ENCODE results near the gene ERFL. TPM values are rescaled to one million over a fixed set of nuclear protein-coding genes. Genes with fewer than 3 reads are reported as not detected.

The ERFL gene
- total and polyA plus RNA-seq, 3 donors from 2014 or later, result 0.78 to 2.4 (median 2.2) TPM

GRCh38 chr19:41906916-41907680 lies 21.2 kb downstream of the ERFL start:
- Histone ChIP-seq H3K9me3 (no peaks in the 10 kb centered on the region), H3K36me3 (ENCODE audit: low read depth, missing control alignments) (no peaks in the 10 kb centered on the region), H3K4me1 (no peaks in the 10 kb centered on the region), H3K4me3 (no peak overlapping the region), H3K27ac (no peak overlapping the region), H3K27me3 (no peaks in the 10 kb centered on the region)
- DNase-seq, result no peak
- TF ChIP-seq POLR2A (IDR thresholded peaks at IDR 0.05) (no peak), CTCF (IDR thresholded peaks at IDR 0.05) (no peak)
- intact Hi-C loops (cut with DNase I; ENCODE audit: low total_unique reads), result no loop called here
- 84 to 85% methylated on average over 19 to 21 of the region's 21 CpGs for WGBS, 2 donors

- WGBS, 2 donors, result 74 to 77% methylated on average over 7 to 9 of the region's 9 CpGs
- Histone ChIP-seq H3K36me3 (ENCODE audit: low read depth, missing control alignments) (no peaks in the 10 kb centered on the region), H3K4me1 (no peaks in the 10 kb centered on the region), H3K9me3 (no peaks in the 10 kb centered on the region), H3K4me3 (no peak overlapping the region), H3K27ac (no peak overlapping the region), H3K27me3 (no peaks in the 10 kb centered on the region)
- DNase-seq, result no peak
- intact Hi-C loops (cut with DNase I; ENCODE audit: low total_unique reads), result no loop called here
- TF ChIP-seq POLR2A (IDR thresholded peaks at IDR 0.05) (no peak), CTCF (IDR thresholded peaks at IDR 0.05) (no peak)
Observed at GRCh38 chr19:41906271-41906670, 22.0 kb downstream of the ERFL start.

GRCh38 chr19:41905273-41906002 lies 22.8 kb downstream of the ERFL start:
- 87 to 88% methylated on average over 20 to 24 of the region's 24 CpGs for WGBS, 2 donors
- Histone ChIP-seq H3K4me1 (no peaks in the 10 kb centered on the region), H3K9me3 (no peaks in the 10 kb centered on the region), H3K27me3 (no peaks in the 10 kb centered on the region), H3K36me3 (ENCODE audit: low read depth, missing control alignments) (no peaks in the 10 kb centered on the region), H3K27ac (no peak overlapping the region), H3K4me3 (no peak overlapping the region)
- intact Hi-C loops (cut with DNase I; ENCODE audit: low total_unique reads), result no loop called here
- no peak for TF ChIP-seq POLR2A (IDR thresholded peaks at IDR 0.05)
- no peak for TF ChIP-seq CTCF (IDR thresholded peaks at IDR 0.05)
- DNase-seq, result no peak

- Histone ChIP-seq H3K9me3 (no peaks in the 10 kb centered on the region), H3K27me3 (no peaks in the 10 kb centered on the region), H3K4me3 (no peak overlapping the region), H3K27ac (no peak overlapping the region), H3K36me3 (ENCODE audit: low read depth, missing control alignments) (no peaks in the 10 kb centered on the region), H3K4me1 (no peaks in the 10 kb centered on the region)
- TF ChIP-seq CTCF (IDR thresholded peaks at IDR 0.05) (no peak), POLR2A (IDR thresholded peaks at IDR 0.05) (no peak)
- 90 to 93% methylated on average over 8 to 30 of the region's 30 CpGs for WGBS, 2 donors
- intact Hi-C loops (cut with DNase I; ENCODE audit: low total_unique reads), result no loop called here
- no peak for DNase-seq
Observed at GRCh38 chr19:41904118-41904870, 24.0 kb downstream of the ERFL start.
